Naive thymus-derived CD8-positive, alpha-beta T cell (primary cell): ENCODE data around the gene TENT5C. TPM values are rescaled to one million over a fixed set of nuclear protein-coding genes. Genes with fewer than 3 reads are reported as not detected.
A peak's percentile ranks its signal among the peaks of the same experiment; 100 is the strongest.

ENCODE experiments used
- ATAC-seq, 2 donors: fragments of 150-1000 bp; cut with Tn5 transposase in 1 of 2; sonication (Bioruptor Pico), chemical (Tn5 transposase) in 1 of 2; 1 replicate in 1 of 2; 2 replicates in 1 of 2; pipeline ENCODE4 v1.10.0; 2021; ENCODE audit warnings: mild to moderate bottlenecking in 2 of 2, moderate library complexity in 2 of 2
- POLR2A ChIA-PET: fragments of 350-600 bp; sonication (Branson Sonifier 250); formaldehyde crosslinking; loops from one replicate; lab custom pipeline; 2021; ENCODE audit warnings: antibody characterized with exemption; lab: Charles Lee
- DNase-seq, 10 donors: peaks; one replicate each; pipeline versions ENCODE4 v3.0.0 to v3.0.0-alpha.2; 2020 to 2022
- H3K27ac Mint-ChIP-seq, 10 donors: one replicate each; pipeline ENCODE4 v1.8.0; 2020 to 2022; ENCODE audit warnings: mild to moderate bottlenecking in 10 of 10, mixed read lengths in 10 of 10, moderate library complexity in 4 of 10, inconsistent platforms in 1 of 10
- H3K27me3 Mint-ChIP-seq, 5 donors: one replicate each; pipeline ENCODE4 v1.8.0; 2021 to 2022; ENCODE audit warnings: mixed read lengths in 5 of 5
- H3K36me3 Mint-ChIP-seq, 3 donors: one replicate each; pipeline ENCODE4 v1.8.0; 2020 to 2022; ENCODE audit warnings: mixed read lengths in 3 of 3, mild to moderate bottlenecking in 2 of 3, inconsistent platforms in 1 of 3
- H3K4me1 Mint-ChIP-seq, 4 donors: one replicate each; pipeline ENCODE4 v1.8.0; 2021 to 2022; ENCODE audit warnings: mixed read lengths in 4 of 4
- H3K4me3 Mint-ChIP-seq, 10 donors: one replicate each; pipeline ENCODE4 v1.8.0; 2020 to 2022; ENCODE audit warnings: mild to moderate bottlenecking in 10 of 10, mixed read lengths in 10 of 10, moderate library complexity in 6 of 10, inconsistent platforms in 1 of 10
- H3K9me3 Mint-ChIP-seq, 9 donors: one replicate each; pipeline ENCODE4 v1.8.0; 2020 to 2022; ENCODE audit warnings: mixed read lengths in 9 of 9, mild to moderate bottlenecking in 3 of 9, inconsistent platforms in 1 of 9, moderate library complexity in 1 of 9
- polyA plus RNA-seq, 3 donors: library from polyadenylated mRNA; unstranded; fragments of 300-500 nt; fragmentation: Illumina TruSeq; gene quantifications; one replicate each; pipeline ENCODE4 v1.2.3, GENCODE V29; 2021
- total RNA-seq, 8 experiments: library from RNA in 2 of 8; stranded (reverse) in 2 of 8; gene quantifications; one replicate each; pipeline ENCODE4 v1.2.3 and lab custom pipeline; 2021 to 2026

TENT5C gene
- total and polyA plus RNA-seq, 5 experiments from 2014 or later: 0.19 to 16.2 (median 4.9) TPM

GRCh38 chr1:117575586-117576225, 30.1 kb upstream of the TENT5C start:
- ATAC-seq (no peak), DNase-seq (no peak)
- Mint-ChIP-seq H3K9me3 (no peaks in the 10 kb centered on the region), H3K4me3 (no peak overlapping the region), H3K27ac (peak overlapping the region in 1 of 10 donors; percentile 44), H3K27me3 (peaks cover 0 to 1% (median 0%) of the 10 kb centered on the region in 5 donors), H3K4me1 (peaks cover 9 to 27% (median 15%) of the 10 kb centered on the region in 4 donors), H3K36me3 (no peaks in the 10 kb centered on the region)
- POLR2A ChIA-PET: no interaction called here

GRCh38 chr1:117576236-117576635, 29.6 kb upstream of the TENT5C start:
- no peak overlapping the region for H3K4me3 Mint-ChIP-seq
- POLR2A ChIA-PET: no interaction called here
- H3K27ac Mint-ChIP-seq: no peak overlapping the region
- no peaks in the 10 kb centered on the region for H3K36me3 Mint-ChIP-seq
- ATAC-seq (no peak), DNase-seq (no peak)
- peaks cover 9 to 27% (median 15%) of the 10 kb centered on the region in 4 donors for H3K4me1 Mint-ChIP-seq
- H3K27me3 Mint-ChIP-seq: peaks cover 0 to 1% (median 0%) of the 10 kb centered on the region in 5 donors
- no peaks in the 10 kb centered on the region for H3K9me3 Mint-ChIP-seq

GRCh38 chr1:117577191-117577885, 28.5 kb upstream of the TENT5C start:
- POLR2A ChIA-PET: interaction anchor here (1.0 kb wide), 1 partner anchor 29 kb away, joined by 3 read pairs; the partner anchor contains the start of gene TENT5C
- H3K36me3 Mint-ChIP-seq: no peaks in the 10 kb centered on the region
- ATAC-seq (no peak), DNase-seq (no peak)
- no peaks in the 10 kb centered on the region for H3K9me3 Mint-ChIP-seq
- H3K27me3 Mint-ChIP-seq: peaks cover 0 to 1% (median 0%) of the 10 kb centered on the region in 5 donors
- peaks cover 9 to 16% (median 13%) of the 10 kb centered on the region in 4 donors for H3K4me1 Mint-ChIP-seq
- no peak overlapping the region for H3K4me3 Mint-ChIP-seq
- H3K27ac Mint-ChIP-seq: peak overlapping the region in 2 of 10 donors; percentile 29 to 62

GRCh38 chr1:117578466-117578865, 27.4 kb upstream of the TENT5C start:
- Mint-ChIP-seq H3K4me1 (peaks cover 4 to 6% (median 4%) of the 10 kb centered on the region in 4 donors), H3K27ac (no peak overlapping the region), H3K4me3 (no peak overlapping the region), H3K27me3 (no peaks in the 10 kb centered on the region), H3K36me3 (no peaks in the 10 kb centered on the region), H3K9me3 (peaks cover 0 to 5% (median 0%) of the 10 kb centered on the region in 9 donors)
- no peak for ATAC-seq
- no peak for DNase-seq
- POLR2A ChIA-PET: no interaction called here

- Mint-ChIP-seq H3K4me1 (peaks cover 0 to 4% (median under 1%) of the 10 kb centered on the region in 4 donors), H3K36me3 (no peaks in the 10 kb centered on the region), H3K9me3 (peaks cover 0 to 8% (median 0%) of the 10 kb centered on the region in 9 donors), H3K4me3 (no peak overlapping the region), H3K27ac (no peak overlapping the region), H3K27me3 (no peaks in the 10 kb centered on the region)
- no peak for ATAC-seq
- no peak for DNase-seq
- POLR2A ChIA-PET: no interaction called here
Observed at GRCh38 chr1:117579221-117579906, 26.5 kb upstream of the TENT5C start.

GRCh38 chr1:117580436-117580835, 25.4 kb upstream of the TENT5C start:
- POLR2A ChIA-PET: no interaction called here
- ATAC-seq: no peak
- no peaks in the 10 kb centered on the region for H3K36me3 Mint-ChIP-seq
- DNase-seq: no peak
- peaks cover 0 to 4% (median 0%) of the 10 kb centered on the region in 4 donors for H3K4me1 Mint-ChIP-seq
- H3K27me3 Mint-ChIP-seq: no peaks in the 10 kb centered on the region
- peaks cover 0 to 8% (median 0%) of the 10 kb centered on the region in 9 donors for H3K9me3 Mint-ChIP-seq
- peak overlapping the region in 1 of 10 donors; percentile 70 for H3K27ac Mint-ChIP-seq
- H3K4me3 Mint-ChIP-seq: no peak overlapping the region

- H3K27ac Mint-ChIP-seq: peak overlapping the region in 2 of 10 donors; percentile 16 to 70
- POLR2A ChIA-PET: no interaction called here
Observed at GRCh38 chr1:117580882-117581281, 25.0 kb upstream of the TENT5C start.

GRCh38 chr1:117581391-117581943, 24.4 kb upstream of the TENT5C start:
- no peaks in the 10 kb centered on the region for H3K36me3 Mint-ChIP-seq
- H3K27ac Mint-ChIP-seq: peak overlapping the region in 3 of 10 donors; percentile 50 to 70 (median 62)
- DNase-seq (no peak), ATAC-seq (no peak)
- POLR2A ChIA-PET: interaction anchor here (0.6 kb wide), 1 partner anchor 12 kb away, joined by 4 read pairs; no protein-coding TSS in a partner anchor
- H3K9me3 Mint-ChIP-seq: peaks cover 0 to 8% (median 0%) of the 10 kb centered on the region in 9 donors
- H3K4me3 Mint-ChIP-seq: no peak overlapping the region
- peaks cover 0 to 4% (median 0%) of the 10 kb centered on the region in 4 donors for H3K4me1 Mint-ChIP-seq
- H3K27me3 Mint-ChIP-seq: no peaks in the 10 kb centered on the region

More at GRCh38 chr1:117580882-117581281, 25.0 kb upstream of the TENT5C start:
- Mint-ChIP-seq H3K9me3 (peaks cover 0 to 8% (median 0%) of the 10 kb centered on the region in 9 donors), H3K4me3 (no peak overlapping the region), H3K4me1 (peaks cover 0 to 4% (median 0%) of the 10 kb centered on the region in 4 donors), H3K27me3 (no peaks in the 10 kb centered on the region), H3K36me3 (no peaks in the 10 kb centered on the region)
- no peak for ATAC-seq
- no peak for DNase-seq

GRCh38 chr1:117582451-117582850, 23.4 kb upstream of the TENT5C start:
- ATAC-seq: no peak
- Mint-ChIP-seq H3K27ac (no peak overlapping the region), H3K36me3 (no peaks in the 10 kb centered on the region), H3K4me1 (peaks cover 0 to 4% (median 0%) of the 10 kb centered on the region in 4 donors), H3K27me3 (no peaks in the 10 kb centered on the region), H3K9me3 (peaks cover 0 to 8% (median 0%) of the 10 kb centered on the region in 9 donors), H3K4me3 (no peak overlapping the region)
- POLR2A ChIA-PET: no interaction called here
- no peak for DNase-seq

- DNase-seq (no peak), ATAC-seq (no peak)
- H3K36me3 Mint-ChIP-seq: no peaks in the 10 kb centered on the region
- no peak overlapping the region for H3K27ac Mint-ChIP-seq
- peaks cover 0 to 3% (median 2%) of the 10 kb centered on the region in 5 donors for H3K27me3 Mint-ChIP-seq
- no peak overlapping the region for H3K4me3 Mint-ChIP-seq
- peaks cover 0 to 8% (median 0%) of the 10 kb centered on the region in 9 donors for H3K9me3 Mint-ChIP-seq
- POLR2A ChIA-PET: no interaction called here
- peaks cover 0 to 7% (median 0%) of the 10 kb centered on the region in 4 donors for H3K4me1 Mint-ChIP-seq
Observed at GRCh38 chr1:117583247-117583646, 22.6 kb upstream of the TENT5C start.

- Mint-ChIP-seq H3K27ac (no peak overlapping the region), H3K9me3 (peaks cover 0 to 8% (median 0%) of the 10 kb centered on the region in 9 donors), H3K36me3 (no peaks in the 10 kb centered on the region), H3K27me3 (peaks cover 1 to 12% (median 4%) of the 10 kb centered on the region in 5 donors), H3K4me1 (peaks cover 0 to 9% (median 0%) of the 10 kb centered on the region in 4 donors), H3K4me3 (no peak overlapping the region)
- no peak for DNase-seq
- ATAC-seq: no peak
- POLR2A ChIA-PET: no interaction called here
Observed at GRCh38 chr1:117584181-117584580, 21.7 kb upstream of the TENT5C start.

- Mint-ChIP-seq H3K27me3 (peaks cover 1 to 17% (median 5%) of the 10 kb centered on the region in 5 donors), H3K27ac (no peak overlapping the region), H3K4me3 (no peak overlapping the region), H3K4me1 (peaks cover 0 to 6% (median 0%) of the 10 kb centered on the region in 4 donors), H3K36me3 (no peaks in the 10 kb centered on the region), H3K9me3 (peaks cover 0 to 8% (median 0%) of the 10 kb centered on the region in 9 donors)
- POLR2A ChIA-PET: no interaction called here
- DNase-seq: no peak
- ATAC-seq: no peak
Observed at GRCh38 chr1:117585086-117585485, 20.8 kb upstream of the TENT5C start.
